A172 (cell line): Measurements from ENCODE around the gene HSPA9. TPM values are rescaled to one million over a fixed set of nuclear protein-coding genes. Genes with fewer than 3 reads are reported as not detected.
A peak's percentile ranks its signal among the peaks of the same experiment; 100 is the strongest.

Experiments
- DNase-seq: peaks from one replicate; pipeline ENCODE4 v3.0.0-alpha.2; 2015; ENCODE audit warnings: low spot score
- total RNA-seq: library from RNA; depleted of rRNA; stranded (reverse); fragments of >200 nt; shearing (Covaris generic); gene quantifications from 2 replicates; pipeline ENCODE4 v1.2.3, GENCODE V29; 2014

Gene HSPA9
- total RNA-seq, 1 experiment from 2014 or later: 605 TPM

DNA sequence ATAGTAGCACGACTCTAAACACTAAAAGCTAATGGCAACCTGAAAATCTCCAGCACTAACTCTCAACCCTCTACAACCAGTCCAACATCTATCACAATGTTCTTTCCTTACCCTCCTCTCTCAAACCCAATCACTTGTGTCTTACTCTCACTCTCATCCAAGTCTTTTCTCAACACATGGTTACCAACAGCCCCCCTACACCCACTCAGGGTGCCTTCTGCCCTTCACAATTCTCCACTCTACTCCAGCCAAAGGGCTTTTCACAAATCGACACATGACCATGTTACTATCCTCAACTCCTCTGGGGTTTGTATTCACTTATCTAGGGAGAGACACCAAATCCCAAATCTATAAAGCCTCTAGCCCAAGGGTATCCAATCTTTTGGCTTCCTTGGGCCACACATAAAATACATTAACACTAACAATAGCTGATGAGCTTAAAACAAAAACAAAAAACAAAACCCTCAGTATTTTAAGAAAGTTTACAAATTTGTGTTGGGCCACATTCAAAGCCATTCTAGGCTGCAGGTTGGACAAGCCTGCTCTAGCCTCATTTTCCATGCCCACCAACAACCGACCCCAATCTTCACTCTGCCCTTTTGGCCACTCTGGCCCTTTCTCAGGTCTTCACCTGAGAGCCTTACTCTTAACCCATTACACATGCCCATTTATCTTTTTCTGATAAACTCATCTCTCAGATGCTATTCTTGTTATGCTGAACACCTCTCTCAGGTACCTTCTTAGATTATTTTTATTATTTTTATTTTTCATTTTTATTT, 11.7 kb downstream of the HSPA9 start:
- no peak for DNase-seq

DNA sequence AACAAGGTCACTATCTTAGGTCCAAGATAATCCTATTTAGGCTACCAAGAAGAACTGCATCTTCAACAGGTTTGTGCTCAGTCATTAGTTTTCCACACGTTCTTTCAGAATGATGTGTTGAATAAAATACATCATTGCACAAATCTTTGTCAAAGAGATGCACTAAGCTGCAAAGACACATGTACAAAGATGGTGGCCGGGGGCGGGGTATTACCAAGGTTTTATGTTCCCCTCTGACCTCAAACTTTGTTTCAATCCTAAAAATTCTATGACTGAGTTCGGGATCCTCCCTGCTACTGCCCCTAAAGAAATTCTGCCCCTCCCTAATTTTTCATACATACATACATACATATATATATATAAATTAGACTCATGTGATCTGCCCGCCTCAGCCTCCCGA, 14.2 kb downstream of the HSPA9 start:
- no peak for DNase-seq

DNA sequence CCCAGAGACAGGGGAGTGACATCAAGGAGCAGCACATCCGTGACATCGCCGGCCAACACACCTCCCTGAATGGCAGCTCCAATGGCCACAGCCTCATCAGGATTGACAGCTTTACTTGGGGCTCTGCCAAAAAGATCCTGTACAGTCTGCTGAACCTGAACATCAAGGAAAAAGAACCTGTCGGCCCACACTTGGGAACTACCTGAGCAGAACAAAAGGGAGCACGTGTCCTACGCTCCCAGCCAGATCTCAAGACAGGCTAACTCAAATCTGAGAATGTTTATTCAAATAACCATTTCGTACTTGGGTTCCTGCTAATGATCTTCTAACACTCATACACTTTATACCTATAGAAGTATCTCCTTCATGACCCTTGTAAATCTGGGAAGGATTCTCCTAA, 15.3 kb downstream of the HSPA9 start:
- DNase-seq: no peak

DNA sequence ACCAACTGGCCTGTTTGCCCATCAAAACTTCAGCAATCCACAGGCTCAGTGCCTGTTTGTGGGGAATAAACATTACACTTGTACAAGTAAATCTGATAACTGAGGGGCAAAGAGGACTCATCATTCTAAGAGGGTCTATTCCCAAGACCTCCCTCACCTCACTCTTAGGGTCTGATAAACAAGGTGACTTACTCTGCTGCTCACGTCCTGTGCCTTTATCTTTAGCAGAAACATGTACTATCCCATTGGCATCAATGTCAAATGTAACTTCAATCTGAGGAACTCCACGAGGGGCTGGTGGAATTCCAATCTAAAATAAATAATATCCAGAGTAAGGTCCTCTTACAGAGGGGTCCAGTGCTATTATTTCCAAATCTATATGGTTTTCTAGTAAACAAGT, 17.5 kb downstream of the HSPA9 start:
- DNase-seq: no peak

DNA sequence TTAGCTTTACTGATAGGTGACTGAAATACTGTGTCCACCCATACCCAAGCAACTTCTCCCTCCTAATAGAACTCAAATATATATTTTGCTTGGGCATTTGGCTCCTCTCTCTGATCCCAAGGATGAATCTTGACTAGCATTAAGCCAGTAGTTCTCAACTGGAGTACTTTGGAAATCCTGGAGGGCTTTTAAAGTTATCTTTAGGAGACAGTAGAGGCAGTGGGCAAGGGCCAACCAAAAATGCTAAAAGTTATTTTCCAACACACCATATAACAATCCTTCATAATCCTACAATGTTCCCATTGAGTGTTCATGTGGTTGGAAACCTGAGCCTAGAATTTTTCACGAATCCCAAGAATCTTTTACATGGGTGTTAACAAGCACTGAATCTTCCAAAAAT, 21.1 kb downstream of the HSPA9 start:
- no peak for DNase-seq

DNA sequence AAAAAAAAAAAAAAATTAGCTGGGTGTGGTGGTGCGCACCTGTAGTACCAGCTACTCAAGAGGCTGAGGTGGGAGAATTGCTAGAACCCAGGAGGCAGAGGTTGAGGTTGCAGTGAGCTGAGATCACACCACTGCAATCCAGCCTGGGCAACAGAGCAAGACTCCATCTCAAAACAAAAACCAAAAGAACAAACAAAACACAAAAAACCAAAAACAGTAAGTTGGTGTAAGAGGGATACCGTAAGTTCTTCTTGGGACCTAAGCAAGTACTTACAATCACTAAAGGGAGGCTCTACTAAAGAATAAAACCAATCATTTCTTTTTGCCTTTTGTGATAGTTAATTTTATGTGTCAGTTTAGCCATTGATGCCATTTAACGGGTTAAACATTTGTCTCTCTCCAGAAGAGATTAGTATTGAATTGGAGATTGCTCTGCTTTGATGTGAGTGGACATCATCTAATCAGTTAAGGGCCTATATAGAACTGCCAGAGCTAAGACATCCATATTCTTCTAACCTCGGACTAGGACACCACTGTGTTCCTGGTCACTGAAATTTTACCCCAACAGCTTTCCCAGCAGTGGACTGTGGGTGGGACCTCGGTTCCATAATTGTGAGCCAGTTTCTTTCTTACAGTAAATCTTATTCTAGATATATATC, 21.6 kb downstream of the HSPA9 start:
- no peak for DNase-seq

DNA sequence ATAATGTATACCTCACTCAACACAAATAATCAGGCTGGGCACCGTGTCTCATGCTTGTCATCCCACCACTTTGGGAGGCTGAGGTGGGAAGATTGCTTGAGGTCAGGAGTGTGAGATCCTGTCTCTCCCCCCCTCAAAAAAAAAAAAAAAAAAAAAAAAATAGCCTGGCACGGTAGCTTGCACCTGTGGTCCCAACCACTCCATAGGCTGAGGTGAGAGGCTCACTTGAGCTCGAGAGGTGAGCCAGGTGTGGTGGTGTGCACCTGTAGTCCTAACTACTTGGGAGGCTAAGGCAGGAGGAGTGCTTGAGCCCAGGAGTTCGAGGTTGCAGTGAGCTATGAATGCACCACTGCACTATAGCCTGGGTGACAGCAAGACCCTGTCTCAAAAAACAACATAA, 22.5 kb downstream of the HSPA9 start:
- no peak for DNase-seq

DNA sequence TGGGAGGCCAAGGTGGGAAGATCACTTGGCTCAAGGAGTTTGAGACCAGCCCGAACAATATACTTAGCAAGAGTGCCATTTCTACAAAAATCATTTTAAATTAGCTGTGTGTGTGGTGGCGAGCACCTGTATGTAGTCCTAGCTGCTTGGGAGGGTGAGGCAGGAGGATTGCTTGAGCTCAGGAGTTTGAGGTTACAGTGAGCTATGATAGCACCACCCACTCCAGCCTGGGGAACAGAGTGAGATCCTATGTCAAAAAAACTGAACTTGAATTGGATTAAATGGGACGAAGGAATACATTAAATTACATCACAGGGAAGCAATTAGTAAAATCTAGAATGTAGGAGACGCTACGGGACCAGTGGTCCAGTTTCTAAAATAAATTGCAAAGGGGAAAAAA, 25.8 kb downstream of the HSPA9 start:
- DNase-seq: no peak

DNA sequence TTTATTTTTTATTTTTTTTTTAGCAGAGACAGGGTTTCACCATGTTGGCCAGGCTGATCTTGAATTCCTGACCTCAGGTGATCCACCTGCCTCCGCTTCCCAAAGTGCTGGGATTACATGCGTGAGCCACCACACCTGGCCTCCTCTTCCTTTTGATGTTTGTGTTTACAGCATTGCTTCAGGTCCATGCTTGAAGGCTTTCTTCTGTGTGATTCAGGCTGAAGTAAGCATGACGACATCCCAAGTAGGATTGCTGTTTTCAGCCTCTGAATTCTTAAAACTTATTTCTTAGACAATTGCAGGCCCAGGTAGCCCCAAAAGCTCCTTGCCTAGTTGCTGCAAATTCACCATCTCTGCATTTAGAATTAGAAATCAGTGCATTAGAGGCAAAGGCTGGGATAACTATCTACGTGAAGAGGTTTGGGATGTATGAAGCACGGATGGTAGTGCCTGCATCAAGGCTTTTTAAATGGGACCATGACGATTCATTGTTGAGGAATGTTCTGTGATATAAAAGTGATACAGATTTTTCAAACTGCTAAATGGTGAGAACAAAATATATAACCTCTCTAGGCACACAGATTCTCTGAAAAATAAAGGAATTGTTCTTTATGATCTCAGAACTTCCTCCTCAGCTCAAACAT, 29.2 kb downstream of the HSPA9 start:
- no peak for DNase-seq

DNA sequence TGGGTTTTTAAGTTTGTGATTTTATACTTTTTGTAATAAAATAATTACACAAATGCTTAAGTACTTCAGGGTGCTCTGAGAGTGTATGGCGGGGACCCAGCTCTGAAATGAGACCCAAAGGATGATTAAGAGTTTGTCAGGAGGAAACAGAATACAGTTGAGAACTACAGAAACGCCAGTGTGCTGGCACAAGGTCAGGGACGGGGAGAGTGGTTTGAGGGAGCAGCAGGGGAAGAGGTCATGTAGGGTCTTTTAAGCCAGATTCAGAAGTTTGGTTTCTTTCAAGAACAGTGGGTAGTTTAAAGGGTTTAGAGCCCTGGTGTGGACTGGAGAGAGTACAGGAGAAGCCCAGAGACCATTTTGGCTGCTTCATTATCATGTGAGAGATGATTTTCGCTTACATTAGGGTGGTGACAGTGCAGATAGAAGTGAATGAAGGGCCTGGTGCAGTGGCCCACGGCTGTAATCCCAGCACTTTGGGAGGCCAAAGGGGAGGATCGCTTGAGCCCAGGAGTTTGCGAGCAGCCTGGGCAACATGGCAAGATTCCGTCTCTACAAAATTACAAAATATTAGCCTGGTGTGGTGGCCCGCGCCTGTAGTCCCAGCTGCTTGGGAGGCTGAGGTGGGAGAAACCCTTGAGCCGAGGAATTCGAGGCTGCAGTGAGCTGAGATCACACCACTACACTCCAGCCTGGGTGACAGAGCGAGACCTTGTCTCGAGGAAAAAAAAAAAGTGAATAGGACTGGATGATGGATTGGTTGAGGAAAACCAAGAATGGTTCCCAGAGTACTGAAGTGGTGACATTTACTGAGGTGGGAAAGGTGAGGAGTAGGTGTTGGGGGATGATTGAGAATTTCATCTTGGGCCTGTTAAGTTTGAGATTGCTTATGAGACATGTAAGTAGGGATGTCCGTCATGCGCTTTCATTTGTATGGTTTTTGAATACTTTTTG, 30.7 kb downstream of the HSPA9 start:
- DNase-seq: no peak

DNA sequence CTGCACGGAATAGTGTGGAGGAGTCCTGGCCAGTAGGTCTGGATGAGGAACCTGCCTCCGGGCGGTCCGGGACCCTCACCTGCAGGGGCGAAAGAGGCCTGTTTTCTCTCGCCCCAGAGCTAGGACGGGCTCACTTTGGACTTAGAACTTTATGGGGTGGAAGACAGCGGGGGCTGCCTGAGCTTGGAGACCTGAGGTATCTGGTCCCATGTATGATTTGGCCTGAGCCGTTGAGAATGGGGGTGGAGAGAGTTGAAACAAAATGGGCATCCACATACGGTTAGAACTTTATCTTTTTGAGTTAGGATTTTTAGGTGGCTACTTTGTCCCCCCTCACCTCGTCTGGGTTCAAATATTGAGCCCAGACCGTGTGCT, 31.5 kb downstream of the HSPA9 start:
- no peak for DNase-seq

DNA sequence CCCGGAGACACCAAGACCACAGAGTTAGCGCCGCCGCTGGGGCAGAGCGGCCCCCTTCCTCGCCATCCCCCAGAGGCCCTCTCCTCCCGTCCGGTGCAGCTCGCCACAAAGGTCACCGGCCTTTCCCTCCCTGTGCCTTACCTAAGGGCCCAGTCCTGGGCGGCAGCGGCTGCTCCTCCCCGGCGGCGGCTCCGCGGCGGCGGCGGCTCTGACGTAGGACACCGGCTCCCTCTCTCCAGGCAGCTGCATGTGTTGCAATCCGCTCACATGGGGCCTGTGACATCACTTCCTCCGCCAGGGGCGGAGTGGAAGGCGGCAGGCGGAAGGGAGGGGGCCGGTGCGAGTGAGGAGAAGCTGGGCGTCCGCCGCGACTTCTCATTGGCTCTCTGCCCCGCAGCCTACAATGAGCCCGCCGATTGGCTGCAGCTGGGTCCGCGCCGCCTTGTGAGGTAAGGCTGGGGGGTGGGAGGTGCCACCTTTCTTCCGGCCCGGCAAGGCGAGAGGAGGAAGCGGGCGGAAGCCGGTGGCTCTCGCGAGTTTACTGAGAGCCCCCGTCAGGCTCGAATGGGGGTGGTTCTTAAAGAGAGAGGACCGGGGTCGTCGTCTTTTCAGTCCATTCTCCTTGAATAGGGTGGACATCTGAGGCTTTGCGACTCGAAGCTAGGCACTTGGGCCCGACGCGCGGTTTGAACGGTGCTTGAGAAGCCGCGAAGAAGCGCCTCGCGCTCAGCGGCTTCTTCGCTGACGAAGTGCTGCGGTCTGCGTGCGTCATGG, 32.1 kb downstream of the HSPA9 start, which contains the start of gene ETF1:
ETF1 (minus strand) TSS at position 281 of the 774 bp plus-strand sequence. CDS start 318 bp downstream, outside the sequence.
- DNase-seq: peak; percentile 99

DNA sequence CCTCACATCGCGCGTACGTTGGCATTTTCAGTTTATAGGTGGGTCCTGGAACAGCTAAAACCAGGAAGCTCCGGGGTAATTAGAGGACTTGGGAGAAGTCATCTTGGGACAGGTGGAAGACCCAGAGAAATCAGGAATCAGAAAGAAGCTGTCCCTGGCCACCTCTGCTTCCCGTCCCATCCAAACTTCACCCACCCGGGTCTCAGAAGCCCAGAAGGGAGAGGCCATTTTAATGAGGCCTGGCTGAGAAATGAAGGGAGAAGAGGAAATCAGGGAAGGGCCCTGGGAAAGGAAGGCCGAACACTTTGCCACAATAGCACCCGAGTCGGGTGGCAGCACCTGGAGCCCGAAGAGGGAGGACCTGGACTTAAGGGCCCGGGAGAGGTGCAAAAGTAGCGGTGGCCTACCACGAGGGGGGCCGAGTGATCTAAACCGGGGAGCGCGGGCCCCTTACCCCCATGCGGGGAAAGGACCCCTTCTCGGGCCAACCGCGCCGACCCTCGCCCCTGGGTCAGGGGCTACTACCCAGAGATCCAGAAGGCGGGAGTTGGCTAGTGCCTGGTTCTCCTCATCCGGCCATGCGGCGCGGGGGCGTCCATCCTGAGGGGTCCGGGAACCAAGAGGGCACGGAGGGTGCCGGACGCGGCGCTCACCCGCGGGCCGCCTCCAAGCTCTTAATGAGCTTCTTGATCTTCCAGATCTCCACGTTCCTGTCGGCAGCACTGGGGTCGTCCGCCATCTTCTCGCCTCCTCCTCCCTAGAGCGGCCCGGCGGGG, 32.8 kb downstream of the HSPA9 start:
- no peak for DNase-seq

DNA sequence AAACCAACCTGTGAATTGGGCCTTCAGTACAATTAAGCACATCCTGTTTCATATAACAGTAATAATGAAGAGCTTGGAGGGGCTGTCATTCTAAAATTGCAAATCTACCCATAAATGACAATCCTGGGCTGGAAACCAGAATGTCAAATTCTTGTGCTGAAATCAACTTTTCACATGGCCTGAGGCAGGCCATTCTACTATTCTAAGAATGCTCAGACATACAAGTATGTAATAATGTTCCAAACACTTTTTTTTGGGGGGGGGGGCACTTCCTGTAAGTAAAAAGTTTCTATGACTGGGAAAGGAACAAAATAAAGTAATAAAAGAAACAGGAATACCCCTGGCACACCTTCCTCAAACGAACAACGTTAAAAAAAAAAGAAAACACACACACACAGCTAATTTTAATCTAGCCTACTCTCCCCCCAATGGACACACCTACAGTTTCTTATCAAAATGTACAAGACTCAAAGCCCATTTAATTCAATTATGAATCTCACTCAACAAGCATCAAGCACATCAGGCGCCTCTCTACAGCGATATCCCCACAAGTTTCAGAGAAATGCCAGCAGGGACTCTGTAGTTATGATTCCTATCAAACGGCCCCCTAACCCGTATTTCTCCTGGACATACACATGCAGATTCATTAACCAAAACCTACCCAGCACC, 33.6 kb downstream of the HSPA9 start:
- no peak for DNase-seq

DNA sequence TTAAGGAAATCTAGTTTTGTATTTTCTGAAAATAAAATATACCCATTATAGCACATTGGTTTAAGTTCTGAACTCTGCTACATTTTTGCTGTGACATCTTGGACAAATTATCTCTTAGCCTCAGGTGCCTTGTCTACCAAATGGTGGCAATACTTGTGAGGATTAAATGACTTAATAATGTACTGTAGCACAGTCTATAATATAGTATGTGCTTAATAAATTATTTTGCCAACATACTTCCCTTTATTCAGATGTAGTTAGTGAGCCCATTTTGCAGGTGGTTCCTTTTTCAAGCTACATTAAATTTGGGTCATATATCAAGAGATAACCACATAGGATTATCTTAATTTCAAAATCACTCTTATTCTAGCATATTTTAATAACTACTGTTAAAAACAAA, 35.4 kb downstream of the HSPA9 start:
- DNase-seq: no peak

DNA sequence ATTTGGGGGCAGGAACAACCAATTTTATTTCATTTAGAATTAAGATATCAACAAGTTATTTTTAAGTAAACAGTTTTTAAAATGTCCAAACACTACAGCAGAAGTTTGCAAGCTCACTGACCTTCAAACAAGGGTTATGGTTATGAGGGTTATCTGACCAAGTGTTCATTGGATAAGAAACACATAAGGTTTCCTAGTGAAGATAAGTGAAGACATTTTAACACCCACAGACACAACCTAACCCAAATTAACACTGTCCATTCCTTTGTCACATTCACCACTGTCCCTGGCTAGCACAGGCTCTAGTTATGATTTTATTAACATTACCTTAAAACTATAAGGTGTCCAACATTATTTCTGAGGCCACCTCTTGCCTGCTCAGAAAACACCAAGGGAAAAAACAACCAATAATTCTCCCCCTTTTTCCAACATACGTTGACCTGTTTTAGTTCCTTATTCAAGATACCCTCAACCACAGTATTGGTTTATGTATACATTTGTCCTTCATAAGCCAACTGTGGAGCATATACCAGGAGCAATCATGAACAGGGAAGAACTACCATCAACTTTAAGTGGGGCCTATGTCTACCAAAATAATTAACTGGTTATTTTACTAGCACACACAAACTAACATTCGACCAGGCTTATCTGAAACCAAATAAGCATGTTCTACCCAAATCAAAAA, 36.1 kb downstream of the HSPA9 start:
- DNase-seq: no peak

DNA sequence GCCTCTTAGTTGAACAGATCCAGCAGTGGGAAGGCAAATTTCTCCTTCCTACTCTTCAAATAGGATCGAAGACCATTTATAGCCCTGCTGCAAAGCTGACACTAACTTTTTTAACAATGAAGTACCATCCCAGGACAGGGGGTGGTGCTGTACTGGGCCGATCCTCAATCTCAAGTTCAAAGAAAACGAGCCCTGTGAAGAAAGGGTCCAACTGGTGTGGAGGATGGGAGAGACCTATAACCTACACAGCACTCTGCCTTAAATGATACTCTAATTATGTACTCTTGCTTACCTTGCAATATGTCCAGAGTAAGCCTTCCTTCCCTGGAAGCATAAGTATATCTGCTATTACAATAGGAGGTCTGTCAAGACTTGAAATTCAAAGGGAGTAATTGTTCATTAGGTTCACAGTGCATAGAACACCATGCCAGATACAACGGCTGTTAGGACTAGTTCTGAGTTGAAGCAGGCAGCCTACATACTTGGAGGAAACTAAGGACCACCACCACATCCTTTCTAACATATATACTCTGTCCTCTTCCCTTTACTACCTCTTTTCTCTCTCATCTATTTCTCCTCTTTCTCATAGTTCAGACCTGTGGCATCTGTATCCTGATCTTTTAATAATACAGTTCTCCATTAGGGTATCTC, 38.4 kb downstream of the HSPA9 start:
- no peak for DNase-seq

DNA sequence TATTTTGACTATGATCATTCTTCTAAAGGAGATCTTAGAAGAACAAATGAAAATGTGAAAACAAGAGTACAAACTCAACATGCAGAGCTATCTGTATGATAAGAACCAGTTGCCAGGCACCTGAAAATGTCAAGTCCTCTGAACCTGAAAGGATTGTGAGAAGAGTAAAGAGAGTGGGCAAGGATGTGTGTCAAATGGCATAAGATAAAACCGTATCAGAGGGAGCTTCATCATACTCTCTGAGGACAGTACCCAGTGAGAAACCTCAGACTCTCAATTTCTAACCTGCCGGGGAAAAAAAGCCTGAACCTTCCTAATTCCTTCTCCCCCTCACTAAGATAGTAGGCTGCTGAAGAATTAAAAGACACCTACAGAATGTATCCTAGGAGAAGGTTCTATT, 39.0 kb downstream of the HSPA9 start:
- DNase-seq: no peak
